Neural cell (in vitro differentiated cells): ENCODE measurements around the gene SLC16A4. TPM values are rescaled to one million over a fixed set of nuclear protein-coding genes. Genes with fewer than 3 reads are reported as not detected.

ENCODE experiments used
- H2AFZ ChIP-seq: fragments of 200-600, 300-800 bp; sonication (generic), shearing (Covaris generic); 2 replicates; pipeline ENCODE4 v1.6.0; 2014; ENCODE audit warnings: low read depth, mild to moderate bottlenecking, antibody characterized with exemption, low read length, moderate library complexity
- H3F3A ChIP-seq: fragments of 200-600 bp; shearing (Covaris generic); 2 replicates; pipeline ENCODE4 v1.6.1; 2016; ENCODE audit warnings: mild to moderate bottlenecking, moderate library complexity, mixed read lengths, antibody characterized with exemption, low read length; ENCODE audit not compliant: insufficient read depth, poor library complexity, severe bottlenecking
- H3K27ac ChIP-seq: fragments of 200-600, 300-800 bp; sonication (generic), shearing (Covaris generic); 2 replicates; pipeline ENCODE4 v1.5.1; 2014; ENCODE audit warnings: mild to moderate bottlenecking, low read length, moderate library complexity
- H3K27me3 ChIP-seq: fragments of 300-800, 200-600 bp; sonication (generic), shearing (Covaris generic); 2 replicates; pipeline ENCODE4 v1.6.0; 2014; ENCODE audit warnings: mild to moderate bottlenecking, low read depth, low read length, moderate library complexity; ENCODE audit not compliant: insufficient read depth
- H3K36me3 ChIP-seq: fragments of 300-800, 200-600 bp; sonication (generic), shearing (Covaris generic); 2 replicates; pipeline ENCODE4 v1.5.1; 2014; ENCODE audit warnings: mild to moderate bottlenecking, antibody characterized with exemption, low read length, moderate library complexity; ENCODE audit not compliant: insufficient read depth
- H3K4me2 ChIP-seq: fragments of 300-800, 200-600 bp; sonication (generic), shearing (Covaris generic); 2 replicates; pipeline ENCODE4 v1.6.0; 2014; ENCODE audit warnings: mild to moderate bottlenecking, low read length
- H3K4me3 ChIP-seq: fragments of 300-800, 200-600 bp; sonication (generic), shearing (Covaris generic); 2 replicates; pipeline ENCODE4 v1.5.1; 2014; ENCODE audit warnings: mild to moderate bottlenecking, low read length, moderate library complexity
- H3K79me2 ChIP-seq: fragments of 200-600 bp; shearing (Covaris generic); replicated peaks from 2 replicates; pipeline ENCODE4 v1.6.0; 2014; ENCODE audit warnings: mild to moderate bottlenecking, low read length, moderate library complexity; ENCODE audit not compliant: insufficient read depth
- H3K9ac ChIP-seq: fragments of 300-800, 200-600 bp; sonication (generic), shearing (Covaris generic); 2 replicates; pipeline ENCODE4 v1.6.1; 2016; ENCODE audit warnings: mild to moderate bottlenecking, low read length, mixed read lengths
- H3K9me2 ChIP-seq: fragments of 200-600 bp; shearing (Covaris generic); 2 replicates; pipeline ENCODE4 v1.6.1; 2016; ENCODE audit warnings: mild to moderate bottlenecking, low read length, mixed read lengths; ENCODE audit not compliant: insufficient read depth
- H3K9me3 ChIP-seq: fragments of 200-600, 300-800 bp; sonication (generic), shearing (Covaris generic); 2 replicates; pipeline ENCODE4 v1.6.1; 2016; ENCODE audit warnings: mild to moderate bottlenecking, mixed run types, low read length, moderate library complexity, mixed read lengths
- H4K20me1 ChIP-seq: fragments of 200-600 bp; shearing (Covaris generic); 2 replicates; pipeline ENCODE4 v1.6.1; 2016; ENCODE audit warnings: mild to moderate bottlenecking, mixed run types; ENCODE audit not compliant: insufficient read depth
- CTCF ChIP-seq: fragments of 450-650 bp; IDR thresholded peaks from 2 replicates; pipeline ENCODE4 v1.5.1; 2014; ENCODE audit warnings: antibody characterized with exemption, mild to moderate bottlenecking, moderate library complexity; ENCODE audit not compliant: poor library complexity, severe bottlenecking
- EZH2 ChIP-seq: fragments of 200-600, 300-800 bp; shearing (Covaris generic), sonication (generic); IDR thresholded peaks from 2 replicates; pipeline ENCODE4 v1.6.1; 2014; ENCODE audit warnings: antibody characterized with exemption, low read length, borderline replicate concordance, mild to moderate bottlenecking; ENCODE audit not compliant: insufficient read depth, poor library complexity, severe bottlenecking
- POLR2AphosphoS5 ChIP-seq: IDR thresholded peaks from 2 replicates; pipeline ENCODE4 v1.6.1; 2012
- RAD21 ChIP-seq: fragments of 450-650 bp; conservative IDR thresholded peaks from 2 replicates; pipeline ENCODE4 v1.6.1; 2014; ENCODE audit warnings: antibody characterized with exemption, mild to moderate bottlenecking, moderate library complexity
- REST ChIP-seq: IDR thresholded peaks from 2 replicates; pipeline ENCODE4 v1.6.1; 2012; ENCODE audit warnings: borderline replicate concordance
- SMC3 ChIP-seq: fragments of 450-650 bp; conservative IDR thresholded peaks from 2 replicates; pipeline ENCODE4 v1.6.1; 2014; ENCODE audit warnings: antibody characterized with exemption, mild to moderate bottlenecking, moderate library complexity; ENCODE audit not compliant: poor library complexity
- TAF1 ChIP-seq: IDR thresholded peaks from 2 replicates; pipeline ENCODE4 v1.6.1; 2012; ENCODE audit warnings: low read depth
- polyA plus RNA-seq: library from polyadenylated mRNA; depleted of rRNA; stranded (reverse); fragments of >200 nt; gene quantifications from 2 replicates; pipeline ENCODE4 v1.2.3, GENCODE V29; 2014

Gene SLC16A4
- polyA plus RNA-seq, 1 donor from 2014 or later = 1.2 TPM

GRCh38 chr1:110344152-110344551 lies 46.7 kb downstream of the SLC16A4 start:
- Histone ChIP-seq H3K4me2 (peak overlapping the region; percentile 33), H4K20me1 (peaks cover 4% of the 10 kb centered on the region), H3K27ac (no peak overlapping the region), H3K4me3 (peak overlapping the region; percentile 79), H3K36me3 (peaks cover 3% of the 10 kb centered on the region), H3F3A (no peaks in the 10 kb centered on the region), H2AFZ (no peak overlapping the region), H3K9me2 (no peaks in the 10 kb centered on the region), H3K79me2 (peaks cover 72% of the 10 kb centered on the region), H3K9me3 (no peaks in the 10 kb centered on the region), H3K27me3 (no peaks in the 10 kb centered on the region), H3K9ac (no peak overlapping the region)
- TF ChIP-seq POLR2AphosphoS5 (no peak), TAF1 (no peak), SMC3 (no peak), EZH2 (no peak), CTCF (no peak), REST (no peak), RAD21 (no peak)

GRCh38 chr1:110343249-110343648 lies 47.6 kb downstream of the SLC16A4 start:
- H3K9ac ChIP-seq = no peak overlapping the region

More at GRCh38 chr1:110343249-110343648, 47.6 kb downstream of the SLC16A4 start:
- no peaks in the 10 kb centered on the region for H3K9me3 ChIP-seq
- H3K9me2 ChIP-seq = no peaks in the 10 kb centered on the region
- no peak overlapping the region for H2AFZ ChIP-seq
- peaks cover 3% of the 10 kb centered on the region for H3K36me3 ChIP-seq
- TF ChIP-seq TAF1 (no peak), CTCF (no peak)
- H3K4me2 ChIP-seq = peak overlapping the region; percentile 33
- H3K27ac ChIP-seq = no peak overlapping the region
- H4K20me1 ChIP-seq = peaks cover 4% of the 10 kb centered on the region
- H3K4me3 ChIP-seq = peak overlapping the region; percentile 79
- peaks cover 63% of the 10 kb centered on the region for H3K79me2 ChIP-seq
- no peaks in the 10 kb centered on the region for H3K27me3 ChIP-seq
- no peaks in the 10 kb centered on the region for H3F3A ChIP-seq
